Lower leg skin (tissue), 4 donors: ENCODE data around the gene TBC1D22A. TPM values are rescaled to one million over a fixed set of nuclear protein-coding genes. Genes with fewer than 3 reads are reported as not detected.

Experiments
- DNase-seq, 2 donors: peaks; one replicate each; pipeline ENCODE4 v3.0.0-alpha.2; 2019; ENCODE audit warnings: low spot score in 2 of 2
- H3K4me3 ChIP-seq: fragments of 200-600 bp; sonication (generic); 2 replicates; pipeline ENCODE4 v1.5.1; 2017; ENCODE audit warnings: mild to moderate bottlenecking, low read depth; ENCODE audit not compliant: poor library complexity, severe bottlenecking
- CTCF ChIP-seq, 3 donors: fragments of 450-650 bp; IDR thresholded peaks; one replicate each; pipeline ENCODE4 v1.5.1; 2016; ENCODE audit warnings: antibody characterized with exemption in 3 of 3, mild to moderate bottlenecking in 3 of 3, moderate library complexity in 2 of 3
- POLR2A ChIP-seq, 2 donors: fragments of 450-650 bp; IDR thresholded peaks; one replicate each; pipeline ENCODE4 v1.6.1; 2016 to 2017; ENCODE audit warnings: antibody characterized with exemption in 2 of 2, mild to moderate bottlenecking in 1 of 2, moderate library complexity in 1 of 2
- WGBS, 2 donors: methylation state at CpG; one replicate each; pipeline ENCODE4 v1.1.5; 2018; 5-methylcytosine and 5-hydroxymethylcytosine counted together
- intact Hi-C: fragments of 100-400 bp; cut with DNase I; formaldehyde crosslinking; loops from one replicate; pipeline ENCODE4 v1.15.0; 2023; ENCODE audit warnings: low total_unique reads
- total RNA-seq, 4 donors: library from RNA; depleted of rRNA; stranded (reverse); fragments of >200 nt; gene quantifications; one replicate each; pipeline ENCODE4 v1.1.0, GENCODE V29; 2016

Gene TBC1D22A
- total RNA-seq, 4 donors from 2014 or later = 21.8 to 32.3 (median 31.6) TPM

GRCh38 chr22:46902998-46903916, 140.8 kb downstream of the TBC1D22A start:
- no peak for TF ChIP-seq POLR2A (IDR thresholded peaks at IDR 0.05)
- no peak for TF ChIP-seq CTCF (IDR thresholded peaks at IDR 0.05)
- no peak overlapping the region for H3K4me3 ChIP-seq
- intact Hi-C loops = no loop called here
- 86 to 89% methylated on average over 26 of the region's 29 CpGs for WGBS, 2 donors
- peak in 1 of 2 donors; percentile 80 for DNase-seq

GRCh38 chr22:46905415-46905814, 143.0 kb downstream of the TBC1D22A start:
- WGBS, 2 donors = 91 to 94% methylated on average over 6 to 15 of the region's 15 CpGs
- TF ChIP-seq CTCF (IDR thresholded peaks at IDR 0.05) = no peak
- TF ChIP-seq POLR2A (IDR thresholded peaks at IDR 0.05) = no peak
- H3K4me3 ChIP-seq = no peak overlapping the region
- peak in 1 of 2 donors; percentile 81 for DNase-seq
- intact Hi-C loops = no loop called here

GRCh38 chr22:46905834-46906233, 143.4 kb downstream of the TBC1D22A start:
- H3K4me3 ChIP-seq = no peak overlapping the region
- intact Hi-C loops = no loop called here
- peak in 1 of 2 donors; percentile 62 for DNase-seq
- WGBS, 2 donors = 88 to 91% methylated on average over 8 of the region's 8 CpGs
- TF ChIP-seq POLR2A (IDR thresholded peaks at IDR 0.05) = no peak
- no peak for TF ChIP-seq CTCF (IDR thresholded peaks at IDR 0.05)

- intact Hi-C loops = no loop called here
- H3K4me3 ChIP-seq = no peak overlapping the region
- WGBS, 2 donors = 94 to 99% methylated on average over 18 of the region's 18 CpGs
- DNase-seq = peak in 1 of 2 donors; percentile 36
- no peak for TF ChIP-seq CTCF (IDR thresholded peaks at IDR 0.05)
- TF ChIP-seq POLR2A (IDR thresholded peaks at IDR 0.05) = no peak
Measured at GRCh38 chr22:46906326-46907045, 144.0 kb downstream of the TBC1D22A start.

- intact Hi-C loops = no loop called here
- no peak for TF ChIP-seq POLR2A (IDR thresholded peaks at IDR 0.05)
- TF ChIP-seq CTCF (IDR thresholded peaks at IDR 0.05) = no peak
- H3K4me3 ChIP-seq = no peak overlapping the region
- 94 to 96% methylated on average over 24 of the region's 24 CpGs for WGBS, 2 donors
- DNase-seq = peak in 1 of 2 donors; percentile 72
Measured at GRCh38 chr22:46907241-46908215, 145.1 kb downstream of the TBC1D22A start.
